HG03457 (cell line): Measurements from ENCODE around the gene CTBP1.

Source experiments
- ATAC-seq: cut with Tn5 transposase; IDR thresholded peaks from one replicate; pipeline ENCODE4 v1.9.1; 2021; ENCODE audit warnings: moderate number of reproducible peaks; ENCODE audit not compliant: unreplicated experiment

The CTBP1 gene

GRCh38 chr4:1211891-1212545 lies 36.9 kb downstream of the CTBP1 start:
- ATAC-seq, result no peak

- ATAC-seq, result no peak
Observed at GRCh38 chr4:1211371-1211770, 37.6 kb downstream of the CTBP1 start.

- ATAC-seq, result no peak
Observed at GRCh38 chr4:1210971-1211370, 38.0 kb downstream of the CTBP1 start.

- ATAC-seq, result no peak
Observed at GRCh38 chr4:1210241-1210841, 38.6 kb downstream of the CTBP1 start.

DNA sequence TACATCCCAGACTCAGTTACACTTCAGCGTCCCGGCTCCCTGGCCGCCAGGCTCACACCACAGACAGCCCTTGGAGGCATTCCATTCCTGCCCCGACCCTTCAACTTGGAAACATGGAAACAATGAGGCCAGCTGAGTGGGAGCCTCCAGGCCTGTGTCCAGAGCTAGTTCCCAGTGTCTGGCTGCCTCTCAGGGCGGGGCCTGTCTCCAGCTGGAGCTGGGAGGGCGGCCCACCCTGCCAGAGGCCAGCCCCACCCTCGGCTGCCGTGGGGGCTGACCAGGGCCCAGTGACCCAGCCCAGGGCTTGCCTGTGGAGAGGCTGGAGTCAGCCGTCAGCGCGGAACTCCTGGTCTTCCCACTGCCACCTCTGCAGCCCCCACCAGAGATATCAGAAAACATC lies 39.1 kb downstream of the CTBP1 start:
- ATAC-seq, result no peak

DNA sequence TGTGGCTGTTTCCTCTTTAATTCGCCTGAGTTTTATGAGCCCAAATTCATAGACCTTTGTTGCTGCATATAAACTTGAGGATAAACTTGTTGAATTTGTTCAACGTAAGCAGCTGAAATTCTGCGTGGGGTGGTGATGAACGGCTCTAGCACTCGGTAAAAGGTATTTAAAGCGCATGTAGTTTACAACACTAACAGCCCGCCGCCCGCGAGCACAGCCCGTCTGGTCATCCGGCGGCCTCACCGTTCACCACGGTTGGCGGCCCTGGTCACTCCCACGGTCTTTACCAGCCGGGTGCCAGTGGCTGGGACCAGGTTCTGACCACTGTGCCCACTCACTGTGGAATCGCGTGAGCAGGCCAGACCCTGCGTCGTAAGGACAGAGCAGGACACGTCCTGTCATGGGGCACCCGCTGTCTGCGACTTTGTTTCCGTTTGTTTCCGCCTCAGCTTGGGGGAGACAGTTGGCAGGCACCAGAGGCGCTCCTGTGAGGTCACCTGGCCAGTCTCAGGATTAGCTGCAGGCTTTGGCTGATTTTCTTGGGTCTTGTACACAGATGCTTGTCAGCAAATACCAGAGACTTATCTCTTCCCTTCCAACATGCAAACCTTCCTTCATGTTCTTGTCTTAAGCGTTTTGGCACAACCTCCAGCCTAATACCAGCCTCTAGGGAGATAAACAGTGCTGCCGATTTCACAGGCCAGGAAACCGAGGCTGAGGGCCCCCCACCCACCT lies 39.8 kb downstream of the CTBP1 start:
- ATAC-seq, result no peak

- no peak for ATAC-seq
Observed at GRCh38 chr4:1208266-1208961, 40.5 kb downstream of the CTBP1 start.

- no peak for ATAC-seq
Observed at GRCh38 chr4:1207603-1208265, 41.2 kb downstream of the CTBP1 start.

GRCh38 chr4:1207157-1207470 lies 41.8 kb downstream of the CTBP1 start:
- no peak for ATAC-seq

DNA sequence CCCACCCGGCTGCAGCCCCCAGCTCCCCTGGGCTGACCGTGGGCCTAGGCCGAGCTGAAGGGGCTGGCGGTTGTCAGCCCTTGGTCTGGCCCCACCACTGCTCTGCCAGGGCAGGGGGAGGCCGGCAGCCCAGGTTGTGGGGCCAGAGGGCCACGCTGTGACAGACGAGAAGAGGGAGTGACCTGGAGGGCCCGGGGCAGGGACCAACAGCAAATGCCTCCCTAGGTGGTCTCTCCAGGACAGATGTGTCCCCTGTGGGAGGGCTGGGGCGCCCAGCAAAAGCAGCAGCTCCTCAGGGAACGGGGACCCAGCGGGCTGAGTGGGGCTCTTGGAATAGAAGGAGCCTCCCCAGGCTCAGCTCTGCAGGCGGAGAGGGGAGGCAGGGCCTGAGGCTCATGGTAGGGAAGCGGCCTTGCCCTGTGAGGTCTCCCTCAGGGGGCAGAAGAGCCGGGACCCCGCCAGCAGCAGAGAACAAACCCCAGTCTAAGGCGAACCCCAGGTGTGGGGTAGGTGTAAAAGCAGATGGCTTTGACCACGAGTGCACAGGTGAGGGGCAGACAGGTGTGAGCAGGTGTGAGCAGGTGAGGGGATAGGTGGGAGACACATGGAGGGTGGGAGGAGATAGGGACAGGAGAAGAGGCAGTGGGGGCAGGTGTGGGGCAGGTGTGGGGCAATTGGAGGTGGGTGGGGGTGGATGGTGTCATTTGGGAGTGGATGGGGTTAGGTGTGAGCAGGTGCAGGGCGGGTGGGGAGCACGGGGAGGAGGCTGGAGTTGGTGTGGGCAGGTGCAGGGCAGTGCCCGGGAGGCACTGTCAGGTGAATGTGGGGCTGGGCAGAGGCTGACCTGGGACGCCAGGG lies 42.4 kb downstream of the CTBP1 start:
- ATAC-seq, result no peak

GRCh38 chr4:1205586-1206298 lies 43.2 kb downstream of the CTBP1 start:
- ATAC-seq, result no peak

- ATAC-seq, result no peak
Observed at GRCh38 chr4:1204828-1205585, 43.9 kb downstream of the CTBP1 start.

DNA sequence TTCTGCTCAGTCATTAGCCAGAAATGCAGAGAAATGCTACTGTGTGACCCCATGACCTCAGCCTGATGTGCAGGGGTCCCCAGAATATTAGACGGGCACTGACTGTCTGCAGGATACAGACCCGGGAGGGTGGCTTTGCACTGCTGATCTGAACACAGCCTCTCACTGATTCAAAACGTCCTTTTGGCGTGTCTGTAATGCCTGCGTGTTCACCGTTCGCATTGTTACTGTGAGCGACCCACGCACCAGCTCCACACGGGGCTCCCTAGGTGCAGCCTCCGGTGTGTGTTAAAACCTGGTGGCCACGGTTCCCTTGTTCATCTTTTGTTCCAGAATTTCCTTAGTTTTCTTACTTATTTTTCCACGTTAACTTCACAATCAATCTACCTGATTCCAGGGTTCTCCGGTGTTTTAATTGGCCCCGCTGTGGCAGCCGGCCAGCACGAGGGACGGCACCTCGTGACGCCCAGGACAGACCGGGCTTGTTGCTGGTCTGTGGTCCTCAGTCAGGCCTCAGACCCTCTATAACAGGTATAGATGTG lies 44.6 kb downstream of the CTBP1 start:
- ATAC-seq, result no peak

- no peak for ATAC-seq
Observed at GRCh38 chr4:1203026-1203616, 45.8 kb downstream of the CTBP1 start.

- no peak for ATAC-seq
Observed at GRCh38 chr4:1202526-1203011, 46.4 kb downstream of the CTBP1 start.

- no peak for ATAC-seq
Observed at GRCh38 chr4:1201851-1202525, 46.9 kb downstream of the CTBP1 start.

DNA sequence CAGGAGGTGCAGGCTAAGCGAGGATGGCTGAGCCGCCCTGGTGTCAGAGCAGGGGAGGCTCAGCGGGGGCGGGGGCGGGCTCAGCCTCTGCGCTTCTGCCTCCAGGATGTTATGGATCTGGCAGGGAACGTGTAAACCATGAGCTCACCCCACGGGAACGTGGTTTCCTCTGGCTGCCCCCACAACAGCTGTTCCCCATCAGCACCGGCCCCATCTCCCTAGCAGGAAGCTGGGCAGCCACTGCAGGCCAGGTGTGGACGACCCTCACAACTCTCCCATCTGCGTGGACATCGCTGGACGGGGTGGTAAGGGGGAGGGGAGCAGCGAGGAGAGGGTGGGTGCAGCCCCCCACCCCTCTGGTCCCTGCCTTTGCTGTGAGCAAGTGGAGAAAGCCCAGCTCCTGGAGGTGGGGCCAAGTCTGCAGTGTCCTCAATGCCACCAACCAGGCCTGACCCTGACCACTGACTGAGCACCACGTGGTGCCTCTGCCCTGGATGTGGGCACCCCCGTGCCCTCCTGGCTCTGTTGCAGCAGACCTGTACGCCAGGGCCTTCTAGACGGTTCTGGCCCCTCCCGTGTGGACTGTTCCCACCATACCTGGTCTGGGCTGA lies 48.4 kb downstream of the CTBP1 start:
- ATAC-seq, result no peak
